ENCODE measurements around the gene ANKRD40. TPM values are rescaled to one million over a fixed set of nuclear protein-coding genes. Genes with fewer than 3 reads are reported as not detected.

The ANKRD40 gene
- total and polyA plus RNA-seq, 10 of the 15 experiments (the other 5 are each of a cell fraction or from before 2014, with no cell fraction given): 5.9 to 21.7 (median 14.8) TPM

GRCh38 chr17:50660042-50660886, 47.5 kb downstream of the ANKRD40 start:
- no TSS peak for BruUV-seq (replicated peaks)
- TF ChIP-seq ATF7 (IDR thresholded peaks at IDR 0.05; ENCODE audit: low read depth) (no peak), ELK1 (IDR thresholded peaks at IDR 0.05; ENCODE audit: low read depth, low read length) (no peak), SUZ12 (IDR thresholded peaks at IDR 0.05; ENCODE audit: unreplicated experiment) (no peak), IKZF1 (conservative IDR thresholded peaks at IDR 0.05) (no peak), PAX8 (IDR thresholded peaks at IDR 0.05) (no peak)
- no peaks in the 10 kb centered on the region for H3K27me3 ChIP-seq (replicated peaks in 1 of 2; ENCODE audit: control insufficient read depth in 2 of 2, insufficient read depth in 2 of 2, low read length in 1 of 2)
- ChIA-PET CTCF (interaction anchor here (1.7 kb wide), 1 partner anchor 32 kb away, joined by 5 read pairs; no protein-coding TSS in a partner anchor), RAD21 (ENCODE audit: unreplicated experiment) (interaction anchor here (1.0 kb wide), 1 partner anchor 45 kb away, joined by 3 read pairs; no protein-coding TSS in a partner anchor), SMC1A (ENCODE audit: uncharacterized antibody, unreplicated experiment) (interaction anchor here (0.8 kb wide), 1 partner anchor 19 kb away, joined by 3 read pairs; no protein-coding TSS in a partner anchor), POLR2A (no interaction called here)
- ATAC-seq (no peak), DNase-seq (ENCODE audit: low read depth, low spot score) (no peak), FAIRE-seq (no peak)
- intact Hi-C loops (cut with micrococcal nuclease; ENCODE audit: unreplicated experiment) (no loop called here), in situ Hi-C loops (cut with MboI) (no loop called here)
- H3K27ac ChIP-seq (ENCODE audit: control insufficient read depth, insufficient read depth): no peak overlapping the region
- H2AFZ ChIP-seq (ENCODE audit: control insufficient read depth, low read depth, low read length): no peak overlapping the region
- H3K4me2 ChIP-seq (ENCODE audit: control insufficient read depth, insufficient read depth): no peak overlapping the region
- H3K36me3 ChIP-seq (ENCODE audit: control insufficient read depth in 2 of 2, insufficient read depth in 2 of 2, low read length in 1 of 2): no peaks in the 10 kb centered on the region
- 45% methylated on average over 10 of the region's 11 CpGs for WGBS (ENCODE audit: insufficient coverage, insufficient replicate concordance, low lambda C conversion rate, missing lambda C conversion rate)
- H3K9ac ChIP-seq (ENCODE audit: control insufficient read depth, insufficient read depth, low read length): no peak overlapping the region
- H4K20me1 ChIP-seq (ENCODE audit: control insufficient read depth, insufficient read depth): no peaks in the 10 kb centered on the region
- no peaks in the 10 kb centered on the region for H3K9me3 ChIP-seq (replicated peaks; ENCODE audit: control insufficient read depth, insufficient read depth, low read length)
- H3K4me3 ChIP-seq: no peak overlapping the region
- no peaks in the 10 kb centered on the region for H3K79me2 ChIP-seq (ENCODE audit: control insufficient read depth, insufficient read depth, low read length)
- H3K4me1 ChIP-seq (ENCODE audit: control insufficient read depth, insufficient read depth, low read length): no peaks in the 10 kb centered on the region

GRCh38 chr17:50659179-50659578, 48.5 kb downstream of the ANKRD40 start:
- no peak overlapping the region for H3K27ac ChIP-seq (ENCODE audit: control insufficient read depth, insufficient read depth)
- H3K27me3 ChIP-seq (replicated peaks in 1 of 2; ENCODE audit: control insufficient read depth in 2 of 2, insufficient read depth in 2 of 2, low read length in 1 of 2): no peaks in the 10 kb centered on the region
- H4K20me1 ChIP-seq (ENCODE audit: control insufficient read depth, insufficient read depth): no peaks in the 10 kb centered on the region
- H3K9ac ChIP-seq (ENCODE audit: control insufficient read depth, insufficient read depth, low read length): no peak overlapping the region
- BruUV-seq (replicated peaks): no TSS peak
- in situ Hi-C loops (cut with MboI) (no loop called here), intact Hi-C loops (cut with micrococcal nuclease; ENCODE audit: unreplicated experiment) (no loop called here)
- 65% methylated on average over 10 of the region's 10 CpGs for WGBS (ENCODE audit: insufficient coverage, insufficient replicate concordance, low lambda C conversion rate, missing lambda C conversion rate)
- no peaks in the 10 kb centered on the region for H3K9me3 ChIP-seq (replicated peaks; ENCODE audit: control insufficient read depth, insufficient read depth, low read length)
- ChIA-PET RAD21 (ENCODE audit: unreplicated experiment) (interaction anchor here (0.5 kb wide), 1 partner anchor 176 kb away, joined by 3 read pairs; no protein-coding TSS in a partner anchor), CTCF (no interaction called here), POLR2A (no interaction called here), SMC1A (ENCODE audit: uncharacterized antibody, unreplicated experiment) (no interaction called here)
- DNase-seq (ENCODE audit: low read depth, low spot score) (no peak), ATAC-seq (no peak), FAIRE-seq (no peak)
- no peaks in the 10 kb centered on the region for H3K79me2 ChIP-seq (ENCODE audit: control insufficient read depth, insufficient read depth, low read length)
- no peak overlapping the region for H3K4me2 ChIP-seq (ENCODE audit: control insufficient read depth, insufficient read depth)
- no peaks in the 10 kb centered on the region for H3K36me3 ChIP-seq (ENCODE audit: control insufficient read depth in 2 of 2, insufficient read depth in 2 of 2, low read length in 1 of 2)
- no peak overlapping the region for H3K4me3 ChIP-seq
- no peak overlapping the region for H2AFZ ChIP-seq (ENCODE audit: control insufficient read depth, low read depth, low read length)
- H3K4me1 ChIP-seq (ENCODE audit: control insufficient read depth, insufficient read depth, low read length): no peaks in the 10 kb centered on the region
- TF ChIP-seq CHD2 (IDR thresholded peaks at IDR 0.05; ENCODE audit: borderline replicate concordance, low read depth, low read length): no peak
- no peak for TF ChIP-seq STAT1 (conservative IDR thresholded peaks at IDR 0.05)
- TF ChIP-seq POLR2AphosphoS5 (IDR thresholded peaks at IDR 0.05; ENCODE audit: low read length): no peak
- TF ChIP-seq ZNF24 (IDR thresholded peaks at IDR 0.05): no peak
- no peak for TF ChIP-seq BACH1 (IDR thresholded peaks at IDR 0.05; ENCODE audit: borderline replicate concordance)
- no peak for TF ChIP-seq TBL1XR1 (IDR thresholded peaks at IDR 0.05; ENCODE audit: low read depth, low read length)
- no peak for TF ChIP-seq CREM (IDR thresholded peaks at IDR 0.05; ENCODE audit: low read depth)
- no peak for TF ChIP-seq MYB (IDR thresholded peaks at IDR 0.05; ENCODE audit: borderline replicate concordance, low read depth, low read length)
- no peak for TF ChIP-seq NFXL1 (IDR thresholded peaks at IDR 0.05; ENCODE audit: borderline replicate concordance)
- no peak for TF ChIP-seq STAT3 (IDR thresholded peaks at IDR 0.05; ENCODE audit: low read depth, low read length)
- TF ChIP-seq SUPT20H (IDR thresholded peaks at IDR 0.05; ENCODE audit: borderline replicate concordance, control insufficient read depth, low read depth, low read length): no peak
- no peak for TF ChIP-seq NR2F1 (conservative IDR thresholded peaks at IDR 0.05)
